Placental pericyte (primary cell): ENCODE measurements around the gene PHF5A. TPM values are rescaled to one million over a fixed set of nuclear protein-coding genes. Genes with fewer than 3 reads are reported as not detected.

Experiments
- total RNA-seq: library from RNA; depleted of rRNA; stranded (reverse); fragments of >200 nt; gene quantifications from 2 replicates; pipeline ENCODE4 v1.2.3, GENCODE V29; 2012

Gene PHF5A
- total RNA-seq, result 39.2 and 72.3 TPM in 2 replicates

GRCh38 chr22:41468381-41469217 lies at the start of gene PHF5A, which contains the start of gene ACO2:
Gene PHF5A, minus strand, starts transcription at chr22:41468692. Its CDS starts 39 bp downstream, at chr22:41468653.
Gene ACO2, plus strand, starts transcription at chr22:41469117. Its CDS starts 30 bp downstream, at chr22:41469147.

GRCh38 chr22:41446639-41447434 lies 21.7 kb downstream of the PHF5A start, which contains the start of gene TOB2:
Gene TOB2, minus strand, starts transcription at chr22:41446801. Its CDS starts 9,456 bp downstream, at chr22:41437345.

Other genes starting within 250 kb of the PHF5A start
- gene CHADL, start 227.8 kb downstream of the PHF5A start, total RNA-seq, result 0.57 and 1.1 TPM in 2 replicates
- gene RANGAP1, start 182.5 kb downstream of the PHF5A start, total RNA-seq, result 61.9 and 154 TPM in 2 replicates
- 49.2 and 77.2 TPM in 2 replicates for gene ZC3H7B, start 167.2 kb downstream of the PHF5A start, total RNA-seq
- gene TEF, start 86.8 kb downstream of the PHF5A start, total RNA-seq, result 7.9 and 9.0 TPM in 2 replicates
- 36.5 and 39.2 TPM in 2 replicates for gene TOB2, start 21.9 kb downstream of the PHF5A start, total RNA-seq
- gene ACO2, start 425 bp upstream of the PHF5A start, total RNA-seq, result 82.0 and 95.2 TPM in 2 replicates
- 35.4 and 37.0 TPM in 2 replicates for gene POLR3H, start 75.8 kb upstream of the PHF5A start, total RNA-seq
- gene CSDC2, start 92.3 kb upstream of the PHF5A start, total RNA-seq, result 0.43 and 1.8 TPM in 2 replicates
- 25.8 and 35.2 TPM in 2 replicates for gene PMM1, start 121.1 kb upstream of the PHF5A start, total RNA-seq
- gene DESI1, start 152.4 kb upstream of the PHF5A start, total RNA-seq, result 16.0 and 31.6 TPM in 2 replicates
- gene XRCC6, start 152.6 kb upstream of the PHF5A start, total RNA-seq, result 221 and 330 TPM in 2 replicates
- gene SNU13, start 220.2 kb upstream of the PHF5A start, total RNA-seq, result 79.5 and 98.7 TPM in 2 replicates
- 6.7 and 11.6 TPM in 2 replicates for gene MEI1, start 230.8 kb upstream of the PHF5A start, total RNA-seq